ENCODE data around the gene MRPL37.

The MRPL37 gene

DNA sequence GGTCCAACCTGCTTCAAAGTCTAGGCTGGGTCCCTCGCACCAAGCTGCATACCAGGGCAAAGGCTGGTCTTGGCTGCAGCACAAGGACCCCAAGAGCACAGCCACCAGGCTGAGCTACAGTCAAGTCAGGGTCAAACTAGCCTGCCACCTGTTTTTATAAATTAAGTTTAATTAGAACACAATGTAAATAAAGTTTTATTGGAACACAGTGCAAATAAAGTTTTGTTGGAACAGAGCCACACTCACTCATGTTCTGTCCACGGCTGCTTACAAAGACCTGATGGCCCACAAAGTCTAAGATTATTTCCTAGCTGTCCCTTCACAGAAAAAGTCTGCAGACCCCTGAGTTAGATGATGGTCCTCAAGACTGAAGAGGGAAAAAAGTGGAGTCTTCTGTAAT is 66.2 kb downstream of the MRPL37 start:
- no peak for DNase-seq

DNA sequence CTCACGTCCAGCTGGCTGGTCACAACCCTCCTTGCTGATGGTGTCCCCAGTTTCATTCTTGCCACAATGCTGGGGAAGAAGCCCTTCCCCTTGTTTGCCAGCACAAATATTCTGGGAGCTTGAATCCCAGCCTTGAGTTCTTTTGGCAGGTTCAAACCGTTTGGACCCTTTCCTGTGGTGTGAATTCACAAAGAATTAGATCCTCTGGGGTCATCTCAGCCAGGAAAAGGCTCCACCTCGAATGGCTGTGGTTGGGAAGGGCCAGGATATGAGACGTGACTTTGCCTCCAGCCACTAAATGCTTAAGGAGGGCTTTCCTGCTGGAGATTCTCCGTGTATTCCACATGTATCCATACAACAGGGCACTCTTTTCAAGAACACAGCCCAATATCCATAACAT is 66.9 kb downstream of the MRPL37 start:
- no peak for DNase-seq

Measured in NCI-H2029 treated with DMSO at 0.1 percent for 48 hours (cell line).